KMS-11 (cell line): ENCODE results near the gene XPR1.

Experiments used
- H2AFZ ChIP-seq: fragments of 200-600 bp; sonication (generic); 2 replicates; pipeline ENCODE4 v1.6.1; 2016; ENCODE audit warnings: antibody characterized with exemption, mixed run types, low read depth
- H3K27ac ChIP-seq: fragments of 200-600 bp; sonication (generic); 2 replicates; pipeline ENCODE4 v1.6.1; 2016; ENCODE audit warnings: mild to moderate bottlenecking, mixed run types
- H3K27me3 ChIP-seq: fragments of 200-600 bp; sonication (generic); 2 replicates; pipeline ENCODE4 v1.6.1; 2017; ENCODE audit warnings: mild to moderate bottlenecking, low read depth, mixed run types, moderate library complexity; ENCODE audit not compliant: insufficient read depth
- H3K36me3 ChIP-seq: fragments of 200-600 bp; sonication (generic); 2 replicates; pipeline ENCODE4 v1.6.1; 2017; ENCODE audit warnings: mild to moderate bottlenecking, mixed run types; ENCODE audit not compliant: insufficient read depth
- H3K4me1 ChIP-seq: fragments of 200-600 bp; sonication (generic); 2 replicates; pipeline ENCODE4 v1.6.1; 2016; ENCODE audit warnings: mild to moderate bottlenecking, low read depth, mixed run types; ENCODE audit not compliant: poor library complexity, severe bottlenecking
- H3K4me2 ChIP-seq: fragments of 200-600 bp; sonication (generic); 2 replicates; pipeline ENCODE4 v1.7.0; 2016; ENCODE audit warnings: mild to moderate bottlenecking, mixed run types
- H3K4me3 ChIP-seq: fragments of 200-600 bp; sonication (generic); IDR thresholded peaks from 2 replicates; pipeline ENCODE4 v1.6.1; 2017; ENCODE audit warnings: low read depth, low read length, mixed read lengths; ENCODE audit not compliant: insufficient read depth
- H3K79me2 ChIP-seq: fragments of 200-600 bp; sonication (generic); 2 replicates; pipeline ENCODE4 v1.6.1; 2016; ENCODE audit warnings: low read depth, mixed run types; ENCODE audit not compliant: insufficient read depth
- H3K9ac ChIP-seq: fragments of 200-600 bp; sonication (generic); 2 replicates; pipeline ENCODE4 v1.6.1; 2016; ENCODE audit warnings: mild to moderate bottlenecking, mixed run types
- H4K20me1 ChIP-seq: fragments of 200-600 bp; sonication (generic); 2 replicates; pipeline ENCODE4 v1.6.1; 2016; ENCODE audit warnings: mild to moderate bottlenecking, mixed run types; ENCODE audit not compliant: insufficient read depth
- TF ChIP-seq, protein P1 (sequence below): fragments of 200-600 bp; sonication (generic); conservative IDR thresholded peaks from 2 replicates; pipeline ENCODE4 v1.6.1; 2017; ENCODE audit warnings: low read depth, mild to moderate bottlenecking, antibody characterized with exemption, low read length, moderate library complexity, mixed read lengths

Gene XPR1

DNA sequence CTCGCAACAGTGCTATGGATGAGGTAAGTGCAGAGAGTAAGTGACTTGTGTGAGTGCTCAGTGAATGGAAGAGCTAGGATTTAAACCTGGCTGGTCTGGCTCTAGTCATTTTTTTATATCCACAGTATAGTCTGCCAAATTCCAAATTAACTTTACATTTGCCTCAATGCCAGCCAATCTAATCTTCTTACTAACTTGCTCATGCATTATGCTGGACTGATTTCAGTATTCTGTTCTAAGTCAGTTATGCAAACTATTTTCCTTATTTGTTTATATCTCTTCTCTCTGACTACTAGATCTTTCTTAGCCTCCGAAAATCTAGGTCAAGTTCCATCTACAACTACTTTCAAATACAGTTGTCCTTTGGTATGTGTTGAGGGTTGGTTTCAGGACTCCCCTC, 133.3 kb downstream of the XPR1 start:
- Histone ChIP-seq H3K27ac (no peak overlapping the region), H3K36me3 (no peaks in the 10 kb centered on the region), H3K79me2 (no peaks in the 10 kb centered on the region), H3K4me3 (no peak overlapping the region), H3K27me3 (no peaks in the 10 kb centered on the region), H3K9ac (no peak overlapping the region), H2AFZ (no peak overlapping the region), H4K20me1 (no peaks in the 10 kb centered on the region), H3K4me2 (no peak overlapping the region), H3K4me1 (peaks cover 3% of the 10 kb centered on the region)
- TF ChIP-seq, protein P1, sequence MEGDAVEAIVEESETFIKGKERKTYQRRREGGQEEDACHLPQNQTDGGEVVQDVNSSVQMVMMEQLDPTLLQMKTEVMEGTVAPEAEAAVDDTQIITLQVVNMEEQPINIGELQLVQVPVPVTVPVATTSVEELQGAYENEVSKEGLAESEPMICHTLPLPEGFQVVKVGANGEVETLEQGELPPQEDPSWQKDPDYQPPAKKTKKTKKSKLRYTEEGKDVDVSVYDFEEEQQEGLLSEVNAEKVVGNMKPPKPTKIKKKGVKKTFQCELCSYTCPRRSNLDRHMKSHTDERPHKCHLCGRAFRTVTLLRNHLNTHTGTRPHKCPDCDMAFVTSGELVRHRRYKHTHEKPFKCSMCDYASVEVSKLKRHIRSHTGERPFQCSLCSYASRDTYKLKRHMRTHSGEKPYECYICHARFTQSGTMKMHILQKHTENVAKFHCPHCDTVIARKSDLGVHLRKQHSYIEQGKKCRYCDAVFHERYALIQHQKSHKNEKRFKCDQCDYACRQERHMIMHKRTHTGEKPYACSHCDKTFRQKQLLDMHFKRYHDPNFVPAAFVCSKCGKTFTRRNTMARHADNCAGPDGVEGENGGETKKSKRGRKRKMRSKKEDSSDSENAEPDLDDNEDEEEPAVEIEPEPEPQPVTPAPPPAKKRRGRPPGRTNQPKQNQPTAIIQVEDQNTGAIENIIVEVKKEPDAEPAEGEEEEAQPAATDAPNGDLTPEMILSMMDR = no peak

DNA sequence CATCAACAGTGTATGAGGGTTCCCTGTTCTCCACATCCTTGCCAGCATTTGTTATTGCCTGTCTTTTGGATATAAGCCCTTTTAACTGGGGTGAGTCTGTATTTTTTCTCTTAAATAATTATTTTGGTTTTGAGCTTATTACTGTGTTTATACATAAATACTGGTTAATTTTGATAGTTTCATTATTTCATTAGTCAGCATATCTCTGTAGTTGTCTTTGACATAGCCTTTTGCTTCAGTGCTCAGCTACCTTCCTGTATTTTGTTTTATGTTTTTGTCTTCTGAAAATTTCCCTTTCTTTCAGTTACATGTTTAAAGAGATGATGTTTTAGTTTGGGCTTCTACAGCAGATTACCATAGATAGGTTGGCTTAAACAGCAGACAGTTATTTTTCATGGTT, 138.1 kb downstream of the XPR1 start:
- TF ChIP-seq, protein P1 = no peak
- Histone ChIP-seq H3K27me3 (no peaks in the 10 kb centered on the region), H2AFZ (no peak overlapping the region)

DNA sequence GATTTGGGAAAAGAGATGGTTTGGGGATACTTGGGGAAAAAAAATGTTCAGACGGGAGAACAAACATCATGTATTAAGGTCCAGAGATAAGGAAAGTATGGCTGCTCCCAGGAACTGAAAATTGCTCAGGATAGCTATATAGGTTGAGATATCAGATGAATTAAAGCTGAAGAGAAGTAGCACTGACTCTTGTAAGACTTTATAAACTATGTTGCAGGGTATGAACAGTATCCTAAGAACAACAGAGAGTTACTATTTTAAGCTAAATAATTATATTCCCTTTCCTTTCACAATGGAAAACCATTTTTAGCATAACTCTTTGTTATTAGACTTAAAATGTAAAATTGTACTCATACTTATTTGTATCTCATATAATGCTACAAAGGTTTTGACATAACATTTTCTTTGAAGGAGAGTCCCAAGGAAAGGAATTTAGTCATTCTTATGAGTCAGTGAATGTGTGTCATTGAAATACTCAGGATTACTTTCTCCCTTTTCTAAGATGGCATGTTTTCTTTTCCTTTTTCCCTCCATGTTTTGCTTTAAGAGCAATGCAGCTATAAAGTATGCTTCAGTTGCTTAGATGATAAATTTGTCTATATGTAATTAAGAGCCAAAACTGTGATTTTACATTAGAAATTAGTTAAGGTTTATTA, 141.5 kb downstream of the XPR1 start:
- Histone ChIP-seq H4K20me1 (no peaks in the 10 kb centered on the region), H3K4me3 (no peak overlapping the region), H3K27ac (no peak overlapping the region), H3K4me1 (peaks cover 17% of the 10 kb centered on the region), H2AFZ (no peak overlapping the region), H3K27me3 (no peaks in the 10 kb centered on the region), H3K36me3 (no peaks in the 10 kb centered on the region), H3K9ac (no peak overlapping the region), H3K79me2 (no peaks in the 10 kb centered on the region), H3K4me2 (no peak overlapping the region)
- TF ChIP-seq, protein P1 = no peak

More for the DNA sequence above, 138.1 kb downstream of the XPR1 start:
- no peaks in the 10 kb centered on the region for H3K79me2 ChIP-seq
- H3K4me2 ChIP-seq = peak overlapping the region; percentile 35
- no peaks in the 10 kb centered on the region for H4K20me1 ChIP-seq
- H3K4me3 ChIP-seq = no peak overlapping the region
- no peak overlapping the region for H3K9ac ChIP-seq
- H3K4me1 ChIP-seq = peaks cover 14% of the 10 kb centered on the region
- H3K36me3 ChIP-seq = no peaks in the 10 kb centered on the region
- H3K27ac ChIP-seq = no peak overlapping the region

DNA sequence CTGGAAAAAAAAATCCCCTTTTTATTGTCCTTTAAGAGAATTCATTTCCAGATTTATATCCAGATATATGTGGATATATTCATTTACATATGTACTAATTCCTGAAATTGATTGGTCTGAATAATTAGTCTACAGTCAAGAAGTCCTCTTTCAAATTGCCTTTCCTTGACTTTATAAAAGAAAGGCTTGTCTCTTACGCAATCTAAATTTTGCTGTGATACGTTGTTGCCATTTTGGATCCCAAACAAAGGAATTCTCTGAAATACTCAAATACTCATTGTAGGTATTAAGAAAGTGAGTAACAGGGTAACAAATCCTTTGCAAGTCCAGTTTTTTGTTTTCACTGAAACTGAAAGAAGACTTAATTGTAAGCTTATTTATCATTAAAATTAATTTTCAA, 144.0 kb downstream of the XPR1 start:
- TF ChIP-seq, protein P1 = no peak
- H3K79me2 ChIP-seq = no peaks in the 10 kb centered on the region
- no peaks in the 10 kb centered on the region for H3K27me3 ChIP-seq
- no peak overlapping the region for H3K4me3 ChIP-seq
- no peaks in the 10 kb centered on the region for H3K36me3 ChIP-seq
- H3K4me1 ChIP-seq = peaks cover 15% of the 10 kb centered on the region
- H3K27ac ChIP-seq = no peak overlapping the region
- no peak overlapping the region for H2AFZ ChIP-seq
- H3K4me2 ChIP-seq = no peak overlapping the region
- no peak overlapping the region for H3K9ac ChIP-seq
- no peaks in the 10 kb centered on the region for H4K20me1 ChIP-seq
